G401.6 (cell line): ENCODE results near the gene HSD17B7.
"Not testable (repeated sequence)": the region's sequence is repeated elsewhere in the genome, so short reads cannot be mapped to it uniquely, and the experiment has no call there.

ENCODE experiments used
- FAIRE-seq: peaks from 2 replicates; lab custom pipeline; 2012; peaks lifted over from hg19 to GRCh38; lab: Jason Lieb, UNC

Gene HSD17B7

GRCh38 chr1:162812357-162812756 is 21.9 kb downstream of the HSD17B7 start:
- FAIRE-seq = not testable (repeated sequence)

GRCh38 chr1:162818136-162818535 is 27.6 kb downstream of the HSD17B7 start:
- FAIRE-seq = not testable (repeated sequence)

GRCh38 chr1:162818666-162819065 is 28.2 kb downstream of the HSD17B7 start:
- not testable (repeated sequence) for FAIRE-seq

GRCh38 chr1:162822391-162823200 is 32.1 kb downstream of the HSD17B7 start:
- FAIRE-seq = no peak

DNA sequence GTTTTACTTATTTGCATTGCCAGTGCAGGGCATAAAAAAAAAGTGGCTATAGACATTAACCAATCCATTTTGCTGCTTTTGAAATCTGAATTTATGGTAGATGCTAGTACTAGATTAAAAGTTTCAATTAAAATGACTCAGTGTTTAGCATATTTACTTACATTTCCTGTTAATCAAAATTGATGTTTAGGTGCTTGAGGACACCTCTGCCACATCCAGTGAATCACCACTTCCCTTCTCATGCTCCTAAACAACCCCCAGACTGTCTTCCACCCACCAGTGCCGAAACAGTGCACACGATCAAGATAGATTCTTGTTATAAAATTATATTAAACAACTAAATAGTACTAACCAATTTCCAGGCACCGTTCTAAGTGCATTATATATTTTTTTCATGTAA is 32.7 kb downstream of the HSD17B7 start:
- no peak for FAIRE-seq

- FAIRE-seq = no peak
Measured at GRCh38 chr1:162823771-162824525, 33.4 kb downstream of the HSD17B7 start.

DNA sequence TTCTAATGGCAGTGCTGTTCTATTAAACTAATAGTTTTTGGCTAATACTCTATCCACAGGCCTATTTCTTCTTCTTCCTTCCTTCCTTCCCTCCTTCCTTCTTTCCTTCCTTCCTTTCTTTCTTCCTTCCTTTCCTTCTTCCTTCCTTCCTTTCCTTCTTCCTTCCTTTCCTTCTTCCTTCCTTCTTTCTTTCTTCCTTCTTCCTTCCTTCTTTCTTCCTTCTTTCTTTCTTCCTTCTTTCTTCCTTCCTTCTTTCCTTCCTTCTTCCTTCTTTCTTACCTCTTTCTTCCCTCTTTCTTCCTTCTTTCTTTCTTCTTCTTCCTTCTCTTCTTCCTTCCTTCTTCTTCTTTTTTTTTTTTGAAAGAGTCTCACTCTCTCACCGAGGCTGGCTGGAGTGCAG is 38.8 kb downstream of the HSD17B7 start:
- no peak for FAIRE-seq

DNA sequence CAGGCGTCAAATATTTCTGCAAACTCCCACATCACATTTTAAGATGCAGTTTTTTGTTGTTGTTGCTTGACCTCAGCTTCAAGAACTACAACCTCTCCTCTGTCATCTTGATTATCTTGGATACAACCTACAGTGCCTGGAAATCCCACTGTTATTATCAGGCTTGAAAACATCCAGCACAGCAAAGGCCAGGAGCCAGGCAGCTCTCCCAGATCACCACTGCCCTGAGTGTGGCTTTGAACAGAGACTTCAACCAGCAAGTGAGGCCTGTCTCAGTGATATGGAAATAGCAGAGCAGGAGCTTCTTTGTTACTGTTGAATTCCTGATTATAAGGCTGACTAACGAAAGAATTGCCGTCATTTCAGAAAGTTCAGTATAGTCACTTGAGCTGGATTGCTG is 42.0 kb downstream of the HSD17B7 start:
- FAIRE-seq = no peak

DNA sequence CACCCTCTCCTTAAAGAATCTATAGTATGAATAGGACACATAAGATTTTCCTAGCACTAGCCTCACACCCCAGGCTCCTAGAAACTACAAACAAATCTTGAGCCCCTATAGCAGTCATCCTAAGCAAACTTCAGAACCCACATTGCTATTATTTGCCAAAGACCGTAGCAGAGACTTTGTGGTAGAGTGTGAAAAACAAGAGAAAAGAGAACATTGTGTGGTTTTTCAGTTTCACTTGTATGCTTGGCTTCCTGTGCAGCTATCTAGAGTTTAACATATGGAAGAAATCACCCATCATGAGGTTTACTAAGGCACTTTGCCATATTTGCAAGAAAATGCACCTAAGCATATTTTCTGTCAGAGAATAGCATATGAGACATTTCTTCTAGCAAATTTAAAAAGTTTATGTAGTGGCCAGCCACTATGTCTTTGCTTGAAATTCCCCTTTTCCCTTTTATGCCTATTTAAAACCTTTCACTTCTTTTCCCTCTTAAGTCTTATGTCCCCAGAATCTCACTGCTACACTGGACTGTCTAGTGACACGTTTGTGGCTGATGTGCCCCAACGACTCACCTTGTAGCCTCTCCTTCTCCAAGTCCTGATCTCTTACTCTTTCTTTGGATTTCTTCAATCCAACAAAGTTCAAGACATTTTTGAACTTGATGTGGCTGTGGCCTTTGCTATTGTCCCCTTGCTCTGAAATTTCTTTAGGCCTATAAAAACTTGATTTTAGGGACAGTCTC is 44.8 kb downstream of the HSD17B7 start:
- no peak for FAIRE-seq

DNA sequence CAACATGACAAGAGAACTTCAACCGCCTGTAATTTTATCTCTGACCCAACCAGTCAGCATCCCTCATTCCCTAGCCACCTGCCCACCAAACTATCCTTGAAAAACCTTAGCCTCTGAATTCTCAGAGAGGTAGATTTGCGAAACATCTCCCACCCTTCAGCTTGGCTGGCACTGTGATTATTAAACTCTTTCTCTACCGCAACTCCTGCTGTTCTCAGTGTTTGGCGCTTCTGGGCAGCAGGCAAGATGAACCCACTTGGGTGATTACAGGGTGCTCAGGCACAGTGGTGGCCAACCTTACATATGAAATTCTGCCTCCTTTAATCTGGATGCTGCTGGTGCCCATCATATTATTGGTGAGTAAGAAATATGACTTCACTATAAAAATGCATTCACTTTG is 48.4 kb downstream of the HSD17B7 start:
- no peak for FAIRE-seq

GRCh38 chr1:162840250-162840839 is 49.8 kb downstream of the HSD17B7 start:
- FAIRE-seq = no peak

- no peak for FAIRE-seq
Measured at GRCh38 chr1:162844153-162844552, 53.7 kb downstream of the HSD17B7 start.

DNA sequence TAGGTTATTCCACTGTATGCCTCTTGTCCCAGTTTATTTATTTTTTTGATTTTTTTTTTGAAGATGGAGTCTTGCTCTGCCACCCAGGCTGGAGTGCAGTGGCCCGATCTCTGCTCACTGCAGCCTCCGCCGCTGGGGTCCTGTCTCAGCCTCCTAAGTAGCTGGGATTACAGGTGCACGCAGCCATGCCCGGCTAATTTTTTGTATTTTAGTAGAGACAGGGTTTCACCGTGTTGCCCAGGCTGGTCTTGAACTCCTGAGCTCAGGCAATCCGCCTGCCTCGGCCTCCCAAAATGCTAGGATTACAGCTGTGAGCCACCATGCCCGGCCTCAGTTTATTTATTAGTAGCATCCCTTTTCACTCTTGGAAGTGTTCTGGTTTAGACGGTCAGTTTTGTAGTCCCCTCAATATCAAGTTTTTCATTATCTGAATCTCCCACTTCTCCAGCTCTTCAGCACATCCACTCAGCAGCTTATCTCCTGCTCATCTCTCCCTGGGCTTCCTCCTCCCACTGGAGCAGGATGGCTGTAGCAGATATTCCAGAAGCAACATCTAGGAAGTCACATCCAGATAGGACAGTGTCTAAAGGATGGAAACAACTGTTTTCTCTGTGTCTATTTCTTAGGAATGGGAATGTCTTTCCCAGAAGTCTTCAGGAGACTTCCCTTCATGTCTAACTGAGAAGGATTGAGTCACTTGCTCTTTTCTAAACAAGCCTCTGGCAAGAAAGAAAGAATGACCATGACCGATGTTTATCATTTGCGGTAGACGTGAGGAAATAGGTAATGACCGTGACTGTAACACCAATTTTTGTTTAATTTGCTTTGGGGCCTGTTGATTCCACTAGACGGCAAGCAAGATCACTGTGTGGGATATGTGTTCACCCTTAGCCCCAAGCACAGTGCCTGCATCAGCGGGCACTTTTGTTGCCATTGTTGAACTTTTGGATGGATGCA is 56.0 kb downstream of the HSD17B7 start:
- no peak for FAIRE-seq

DNA sequence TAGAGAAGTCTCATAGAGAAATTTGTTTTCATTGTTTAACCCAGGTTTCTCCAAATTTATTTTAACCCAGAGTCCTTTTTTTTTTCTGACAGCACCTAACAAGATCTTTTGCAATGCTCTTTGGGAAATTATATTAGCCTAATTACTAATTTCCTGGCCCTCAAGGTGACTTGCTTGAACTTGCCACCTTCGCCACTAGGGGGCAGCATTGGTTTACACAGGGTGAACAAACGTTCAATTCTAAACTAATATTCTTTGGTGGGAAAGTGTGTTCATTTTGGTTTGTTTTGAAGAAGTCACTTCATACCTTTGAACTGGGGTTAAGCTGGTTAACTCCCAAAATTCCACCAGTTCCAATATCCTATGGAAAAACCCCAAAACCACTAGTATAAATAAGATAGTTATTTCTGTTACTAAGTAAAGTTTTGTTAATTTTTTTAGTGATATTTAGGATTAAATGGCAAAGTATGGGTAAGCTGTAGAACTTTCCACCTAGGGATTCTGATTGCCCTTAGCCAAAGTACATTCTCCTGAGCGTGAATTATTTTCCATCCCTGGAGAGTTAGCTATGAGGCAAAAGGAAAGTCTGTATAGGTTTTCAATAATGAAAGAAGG is 57.4 kb downstream of the HSD17B7 start:
- FAIRE-seq = peak; percentile 89

- FAIRE-seq = no peak
Measured at GRCh38 chr1:162849711-162850110, 59.2 kb downstream of the HSD17B7 start.

DNA sequence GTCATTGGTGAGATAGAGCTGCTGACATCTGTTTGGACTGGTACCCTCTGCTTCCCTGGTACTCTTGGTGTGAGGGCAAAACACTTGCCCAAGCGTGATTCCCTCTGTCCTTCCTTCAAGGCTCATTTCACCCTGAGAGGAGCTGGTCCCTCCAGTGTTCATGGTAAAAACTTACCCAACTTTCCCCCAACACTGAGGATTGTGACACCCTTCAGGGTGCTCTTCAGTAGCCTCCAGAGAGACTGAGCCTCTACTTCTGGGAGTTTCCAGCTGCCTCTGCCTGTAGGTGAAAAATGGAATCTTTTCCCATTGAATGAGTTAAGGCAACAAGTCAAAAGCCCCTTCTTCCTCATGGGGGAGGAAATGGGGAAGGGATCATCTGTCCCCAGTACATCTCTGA is 60.8 kb downstream of the HSD17B7 start:
- FAIRE-seq = no peak

- FAIRE-seq = peak; percentile 88
Measured at GRCh38 chr1:162854245-162854882, 63.9 kb downstream of the HSD17B7 start.

GRCh38 chr1:162855461-162856150 is 65.1 kb downstream of the HSD17B7 start:
- no peak for FAIRE-seq

DNA sequence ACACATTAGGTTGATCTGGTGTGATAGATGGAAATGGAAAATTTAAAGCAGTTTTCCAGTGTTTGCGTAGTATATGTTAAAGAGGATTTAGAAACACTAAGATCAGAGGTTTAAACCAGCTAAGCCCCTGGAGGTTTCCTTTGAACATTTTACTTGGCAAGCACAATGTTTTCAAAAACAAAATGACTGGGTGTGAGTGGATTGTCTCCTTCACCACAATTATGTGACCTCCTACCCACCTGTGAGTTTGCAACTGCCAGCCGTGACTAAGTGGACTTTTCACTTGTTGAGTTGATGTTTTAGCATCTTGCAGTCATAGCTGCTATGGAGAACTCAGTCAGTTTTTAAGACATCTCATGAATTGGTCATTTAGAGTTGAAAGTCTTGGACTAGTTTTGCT is 65.8 kb downstream of the HSD17B7 start:
- FAIRE-seq = no peak

- no peak for FAIRE-seq
Measured at GRCh38 chr1:162857850-162858249, 67.3 kb downstream of the HSD17B7 start.
